ENCODE results near the gene DICER1.

DNA sequence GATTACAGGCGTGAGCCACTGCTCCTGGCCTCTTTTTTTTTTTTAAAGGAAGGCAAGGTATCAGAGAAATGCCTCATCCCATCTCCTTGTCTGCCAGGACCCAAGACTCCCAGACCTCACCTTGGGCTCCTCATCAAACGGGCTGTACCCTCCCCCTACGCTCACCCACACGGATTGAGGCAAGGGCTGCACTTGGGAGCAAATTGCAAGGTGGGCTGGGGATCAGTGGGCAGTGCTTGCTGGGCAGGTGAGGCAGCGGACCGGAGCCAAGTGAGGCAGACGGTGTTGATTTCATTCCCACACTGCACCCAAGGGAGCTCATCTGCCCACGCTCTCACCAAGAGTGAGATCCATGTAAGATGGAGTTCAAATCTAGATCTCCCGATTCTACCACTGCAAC lies 41.0 kb upstream of the DICER1 start:
- TF ChIP-seq NFRKB (IDR thresholded peaks at IDR 0.05), result no peak
- no peak for TF ChIP-seq FOXK2 (IDR thresholded peaks at IDR 0.05)

Data from HEK293T (cell line).